ENCODE data around the gene UBE4B. TPM values are rescaled to one million over a fixed set of nuclear protein-coding genes. Genes with fewer than 3 reads are reported as not detected.

The UBE4B gene
- total and polyA plus RNA-seq, 2 of the 4 experiments (the other 2 are of a cell fraction), result 26.5 to 39.3 TPM

GRCh38 chr1:10171105-10171767, 138.5 kb downstream of the UBE4B start:
- ChIA-PET CTCF (no interaction called here), POLR2A (ENCODE audit: unreplicated experiment) (no interaction called here)
- H3K27me3 ChIP-seq (ENCODE audit: control insufficient read depth, insufficient read depth, low read length), result no peaks in the 10 kb centered on the region
- peaks cover 9% of the 10 kb centered on the region; the same call in 1 of the 2 replicates for H3K9me1 ChIP-seq (ENCODE audit: insufficient read depth, low read length)
- intact Hi-C loops (cut with micrococcal nuclease), result no loop called here
- no peak overlapping the region for H4K91ac ChIP-seq (ENCODE audit: insufficient read depth, low read depth, low read length)
- H3K27ac ChIP-seq (ENCODE audit: insufficient read depth, low read length), result no peak overlapping the region
- ATAC-seq (ENCODE audit: low read depth) (no peak), DNase-seq (no peak)
- no peak overlapping the region for H4K8ac ChIP-seq (ENCODE audit: low read depth in 2 of 2, low read length in 2 of 2)
- no peak overlapping the region for H2BK120ac ChIP-seq (ENCODE audit: low read depth, low read length)
- in situ Hi-C loops (cut with MboI; ENCODE audit: low sequenced_read_pairs), result no loop called here
- H2BK15ac ChIP-seq (ENCODE audit: low read depth, low read length), result no peak overlapping the region
- no peak overlapping the region for H2AFZ ChIP-seq (replicated peaks; ENCODE audit: low read length, poor library complexity)
- H3K56ac ChIP-seq (ENCODE audit: extremely low read depth, insufficient read depth, low read length), result no peak overlapping the region
- H2BK5ac ChIP-seq (ENCODE audit: low read depth, low read length, poor library complexity, severe bottlenecking), result no peak overlapping the region
- peaks cover 0 to 10% of the 10 kb centered on the region in 2 experiments; a peak in 2 of 4 replicates for H3K79me1 ChIP-seq (ENCODE audit: low read depth in 1 of 2, low read length in 2 of 2)
- no peaks in the 10 kb centered on the region; the same call in 1 of the 2 replicates for H4K20me1 ChIP-seq (ENCODE audit: insufficient read depth, low read length)
- H2AK5ac ChIP-seq (ENCODE audit: low read depth, low read length), result no peak overlapping the region
- WGBS, 2 experiments (ENCODE audit: extremely low coverage in 2 of 2, insufficient read length in 1 of 2), result 98% methylated on average over 4 of the region's 16 CpGs; no CpG with 5 or more reads in 1 of the 2 experiments
- no peak overlapping the region for H3K23ac ChIP-seq (ENCODE audit: low read depth, low read length)
- H3K36me3 ChIP-seq (ENCODE audit: control insufficient read depth, insufficient read depth, low read length), result peaks cover 36% of the 10 kb centered on the region
- H3K4me2 ChIP-seq (ENCODE audit: low read depth, low read length), result no peak overlapping the region
- no peak for TF ChIP-seq CTCF (conservative IDR thresholded peaks at IDR 0.05; ENCODE audit: low read depth, low read length)
- TF ChIP-seq FOS (IDR thresholded peaks at IDR 0.05; ENCODE audit: low read depth, low read length), result no peak
- TF ChIP-seq RAD21 (IDR thresholded peaks at IDR 0.05; ENCODE audit: low read length), result no peak
- TF ChIP-seq USF2 (IDR thresholded peaks at IDR 0.05; ENCODE audit: low read depth, low read length), result no peak
- no peak for TF ChIP-seq CEBPB (IDR thresholded peaks at IDR 0.05; ENCODE audit: low read depth, low read length)
- TF ChIP-seq RCOR1 (IDR thresholded peaks at IDR 0.05; ENCODE audit: insufficient replicate concordance, low read length), result no peak
- no peak for TF ChIP-seq POLR2A (IDR thresholded peaks at IDR 0.05; ENCODE audit: low read depth, low read length)
- no peak for TF ChIP-seq CHD1 (IDR thresholded peaks at IDR 0.05; ENCODE audit: low read depth, low read length)
- no peak for TF ChIP-seq BHLHE40 (IDR thresholded peaks at IDR 0.05; ENCODE audit: low read depth, low read length)
- no peak for TF ChIP-seq NFE2L2 (IDR thresholded peaks at IDR 0.05; ENCODE audit: low read depth, low read length)
- no peak for TF ChIP-seq SMC3 (IDR thresholded peaks at IDR 0.05; ENCODE audit: low read depth, low read length)
- dilution Hi-C loops (cut with HindIII; ENCODE audit: low sequenced_read_pairs, unreplicated experiment), result no loop called here
- no peak overlapping the region for H2AK9ac ChIP-seq (replicated peaks; ENCODE audit: low read depth, low read length, poor library complexity)
- no peak overlapping the region for H3K4ac ChIP-seq (ENCODE audit: low read depth, low read length)
- H3K9ac ChIP-seq (ENCODE audit: low read depth, low read length), result no peak overlapping the region
- H3K14ac ChIP-seq (replicated peaks; ENCODE audit: low read depth, low read length), result no peak overlapping the region
- H4K5ac ChIP-seq (ENCODE audit: low read depth, low read length), result no peak overlapping the region
- H3K18ac ChIP-seq (ENCODE audit: low read depth, low read length), result no peak overlapping the region
- no peak overlapping the region for H2BK20ac ChIP-seq (ENCODE audit: low read depth, low read length)
- no peak overlapping the region for H3K4me3 ChIP-seq (ENCODE audit: insufficient read depth, low read depth, low read length)
- no TSS peak for BruUV-seq (replicated peaks)
- no peaks in the 10 kb centered on the region; the same call in 1 of the 2 replicates for H3K9me3 ChIP-seq (ENCODE audit: control insufficient read depth, insufficient read depth, low read length)
- no peaks in the 10 kb centered on the region for H3K4me1 ChIP-seq (ENCODE audit: control insufficient read depth, insufficient read depth, low read length)
